ENCODE measurements around the gene EMCN.

- TF ChIP-seq PBX3 (IDR thresholded peaks at IDR 0.05) (no peak), CTCF (IDR thresholded peaks at IDR 0.05) (no peak), REST (IDR thresholded peaks at IDR 0.05) (no peak), CBX2 (IDR thresholded peaks at IDR 0.05; ENCODE audit: borderline replicate concordance, low read depth) (no peak), HDAC2 (IDR thresholded peaks at IDR 0.05) (no peak)
These were observed 30.4 kb upstream of the EMCN start for GRCh38 chr4:100548200-100548560.

Measured in A549 (cell line).